SK-N-SH (cell line): Measurements from ENCODE around the gene LSM7. TPM values are rescaled to one million over a fixed set of nuclear protein-coding genes. Genes with fewer than 3 reads are reported as not detected.

Experiments
- CTCF ChIA-PET: fragments of 300-600, 350-600 bp; formaldehyde crosslinking; extraction: SDS; loops from one replicate; lab custom pipeline; 2021; lab: Yijun Ruan, JAX
- POLR2A ChIA-PET: fragments of 350-600 bp; sonication (Branson Sonifier 250); formaldehyde crosslinking; extraction: SDS; loops from one replicate; lab custom pipeline; 2020; ENCODE audit warnings: antibody characterized with exemption, inconsistent platforms; lab: Yijun Ruan, JAX
- DNase-seq: peaks from one replicate; pipeline ENCODE4 v3.0.0; 2012
- H2AFZ ChIP-seq: fragments of 200-600 bp; sonication (generic); 2 replicates; pipeline ENCODE4 v1.8.1; 2016; ENCODE audit warnings: antibody characterized with exemption, mild to moderate bottlenecking, low read depth
- H3F3A ChIP-seq: fragments of 200-600 bp; sonication (generic); replicated peaks from 2 replicates; pipeline ENCODE3; 2016; ENCODE audit warnings: antibody characterized with exemption, mild to moderate bottlenecking; ENCODE audit not compliant: insufficient read depth
- H3K27ac ChIP-seq, 2 experiments: fragments of 200-500 bp in 1 of 2; fragments of 200-600 bp in 1 of 2; sonication (Bioruptor generic) in 1 of 2; sonication (generic), shearing (Covaris generic) in 1 of 2; 2 replicates each; pipeline versions ENCODE4 v1.5.1 to v1.6.1; 2014 to 2016; ENCODE audit warnings: low read depth in 2 of 2, inconsistent platforms in 1 of 2, low read length in 1 of 2, mild to moderate bottlenecking in 1 of 2, mixed read lengths in 1 of 2
- H3K27me3 ChIP-seq: fragments of 200-600 bp; sonication (generic), shearing (Covaris generic); 2 replicates; pipeline ENCODE4 v1.6.1; 2016; ENCODE audit warnings: mixed run types; ENCODE audit not compliant: insufficient read depth
- H3K36me3 ChIP-seq, 2 experiments: fragments of 200-500 bp in 1 of 2; fragments of 200-600 bp in 1 of 2; sonication (Bioruptor generic) in 1 of 2; sonication (generic) in 1 of 2; replicated peaks in 1 of 2; 2 replicates each; pipeline versions ENCODE3 to v1.5.1; 2014 to 2016; ENCODE audit warnings: low read length in 1 of 2, mild to moderate bottlenecking in 1 of 2; ENCODE audit not compliant: insufficient read depth in 2 of 2, control insufficient read depth in 1 of 2
- H3K4me1 ChIP-seq, 2 experiments: fragments of 200-500 bp in 1 of 2; fragments of 200-600 bp in 1 of 2; sonication (Bioruptor generic) in 1 of 2; sonication (generic), shearing (Covaris generic) in 1 of 2; 2 replicates each; pipeline versions ENCODE4 v1.5.1 to v1.6.1; 2014 to 2016; ENCODE audit warnings: low read depth in 1 of 2, low read length in 1 of 2, mixed run types in 1 of 2; ENCODE audit not compliant: insufficient read depth in 2 of 2, control insufficient read depth in 1 of 2
- H3K4me2 ChIP-seq: fragments of 200-600 bp; sonication (generic), shearing (Covaris generic); 2 replicates; pipeline ENCODE4 v1.6.1; 2017; ENCODE audit warnings: mixed run types
- H3K4me3 ChIP-seq, 2 experiments: fragments of 200-500 bp in 1 of 2; fragments of 200-600 bp in 1 of 2; sonication (Bioruptor generic) in 1 of 2; sonication (generic), shearing (Covaris generic) in 1 of 2; 2 replicates each; pipeline versions ENCODE4 v1.5.1 to v1.8.1; 2014 to 2016; ENCODE audit warnings: low read depth in 2 of 2, inconsistent platforms in 1 of 2, low read length in 1 of 2, mild to moderate bottlenecking in 1 of 2, mixed read lengths in 1 of 2, moderate library complexity in 1 of 2
- H3K79me2 ChIP-seq: fragments of 200-600 bp; sonication (generic); 2 replicates; pipeline ENCODE4 v1.8.1; 2017; ENCODE audit warnings: mild to moderate bottlenecking; ENCODE audit not compliant: insufficient read depth
- H3K9ac ChIP-seq: fragments of 200-600 bp; sonication (generic); 2 replicates; pipeline ENCODE4 v1.6.1; 2017; ENCODE audit warnings: mixed run types
- H3K9me2 ChIP-seq: fragments of 200-600 bp; sonication (generic); 2 replicates; pipeline ENCODE4 v1.6.1; 2017; ENCODE audit warnings: mixed run types
- H3K9me3 ChIP-seq: fragments of 200-600 bp; sonication (generic); 2 replicates; pipeline ENCODE4 v1.6.1; 2017; ENCODE audit warnings: mixed run types, mild to moderate bottlenecking, moderate library complexity
- H4K20me1 ChIP-seq: fragments of 200-600 bp; sonication (generic); 2 replicates; pipeline ENCODE4 v1.6.1; 2017; ENCODE audit warnings: mild to moderate bottlenecking, mixed run types; ENCODE audit not compliant: insufficient read depth
- CHD2 ChIP-seq: fragments of 150-350 bp; IDR thresholded peaks from 2 replicates; pipeline ENCODE4 v1.6.1; 2018; ENCODE audit warnings: low read length; ENCODE audit not compliant: partially characterized antibody
- CTCF ChIP-seq: fragments of 200-600 bp; sonication (generic); IDR thresholded peaks from 2 replicates; pipeline ENCODE4 v1.6.1; 2017; ENCODE audit warnings: antibody characterized with exemption, mild to moderate bottlenecking, moderate library complexity
- FOSL2 ChIP-seq: IDR thresholded peaks from 2 replicates; pipeline ENCODE4 v1.4.0; 2012; ENCODE audit warnings: low read depth, mild to moderate bottlenecking, moderate library complexity, borderline replicate concordance
- MAX ChIP-seq: IDR thresholded peaks from 2 replicates; pipeline ENCODE4 v1.4.0; 2012; ENCODE audit warnings: low read depth
- MXI1 ChIP-seq: IDR thresholded peaks from 2 replicates; pipeline ENCODE4 v1.6.1; 2012; ENCODE audit warnings: mild to moderate bottlenecking, low read depth, low read length, improper control_type of control experiment
- RAD21 ChIP-seq: IDR thresholded peaks from 2 replicates; pipeline ENCODE4 v1.6.1; 2012; ENCODE audit warnings: mild to moderate bottlenecking, low read length
- SIN3A ChIP-seq: IDR thresholded peaks from 2 replicates; pipeline ENCODE4 v1.6.1; 2012; ENCODE audit warnings: low read depth, mild to moderate bottlenecking, low read length, moderate library complexity, borderline replicate concordance
- SMC3 ChIP-seq: IDR thresholded peaks from 2 replicates; pipeline ENCODE4 v1.6.1; 2012; ENCODE audit warnings: low read depth, low read length, improper control_type of control experiment
- YY1 ChIP-seq: IDR thresholded peaks from 2 replicates; pipeline ENCODE4 v1.4.0; 2012; ENCODE audit warnings: low read depth, mild to moderate bottlenecking
- WGBS: methylation state at CpG from one replicate; pipeline ENCODE4 v1.1.6; 2017; ENCODE audit warnings: low lambda C conversion rate; 5-methylcytosine and 5-hydroxymethylcytosine counted together
- polyA plus RNA-seq, 3 experiments: library from polyadenylated mRNA; depleted of rRNA; stranded (reverse); fragments of >200 nt; gene quantifications; 2 replicates each; pipeline ENCODE4 v1.2.3, GENCODE V29; 2012
- TF ChIP-seq, protein P1 (sequence below): IDR thresholded peaks from 2 replicates; pipeline ENCODE4 v1.6.1; 2012; ENCODE audit warnings: mild to moderate bottlenecking, low read depth, low read length, moderate library complexity

LSM7 gene
- polyA plus RNA-seq, 1 of the 3 experiments (the other 2 are of a cell fraction), result 1,193 TPM

DNA sequence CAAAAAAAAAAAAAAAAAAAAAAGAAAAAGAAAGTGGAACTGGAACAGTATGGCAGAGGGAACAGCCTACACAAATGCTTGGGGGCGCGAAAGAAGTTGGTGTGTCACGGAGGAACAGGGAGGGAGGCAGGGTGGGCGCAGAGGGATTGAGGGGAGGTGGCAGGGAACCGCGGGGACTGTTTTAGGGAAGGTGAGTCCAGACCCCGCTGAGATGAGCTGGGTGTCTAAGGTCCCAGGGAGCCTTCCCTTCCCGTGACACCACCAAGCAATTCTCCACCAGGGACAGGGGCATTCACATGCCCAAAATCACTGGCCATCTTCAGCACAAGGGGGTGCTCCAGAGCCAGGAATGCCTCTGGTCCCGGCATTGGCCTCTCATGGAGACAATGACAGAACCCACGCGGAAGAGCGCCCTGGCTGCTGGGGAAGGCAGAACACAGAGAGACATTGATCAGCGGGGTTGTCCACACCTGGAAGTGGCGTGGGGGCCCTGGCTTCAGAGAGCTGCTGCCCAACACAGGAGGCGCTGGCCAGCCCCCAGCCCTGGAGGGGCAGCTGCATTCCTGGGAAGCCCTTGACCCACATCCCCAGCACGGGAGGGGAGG is 53.4 kb downstream of the LSM7 start:
- DNase-seq, result peak; percentile 89
- ChIA-PET POLR2A (interaction anchor here (1.0 to 1.9 kb wide), 4 partner anchors 15 to 41 kb away, joined by 3 to 6 read pairs (median 3); no protein-coding TSS in a partner anchor), CTCF (interaction anchor here (0.6 to 11.9 kb wide), 24 partner anchors 8 to 1042 kb away, joined by 3 to 284 read pairs (median 6); partner anchors contain the start of genes LINGO3, LSM7, PLEKHJ1 and SF3A2)
- H3K9me3 ChIP-seq, result no peaks in the 10 kb centered on the region
- 72% methylated on average over 12 of the region's 16 CpGs for WGBS
- peaks cover 57% of the 10 kb centered on the region for H3K79me2 ChIP-seq
- H3K4me2 ChIP-seq, result no peak overlapping the region
- peaks cover 17 to 26% of the 10 kb centered on the region in 2 experiments for H3K36me3 ChIP-seq
- H4K20me1 ChIP-seq, result peaks cover 52% of the 10 kb centered on the region
- H3F3A ChIP-seq, result peaks cover 17% of the 10 kb centered on the region
- H3K9ac ChIP-seq, result no peak overlapping the region
- no peaks in the 10 kb centered on the region for H3K9me2 ChIP-seq
- peak overlapping the region in 1 of 2 experiments; percentile 46; a peak in 2 of 4 replicates for H3K27ac ChIP-seq
- H3K27me3 ChIP-seq, result no peaks in the 10 kb centered on the region
- H2AFZ ChIP-seq, result no peak overlapping the region
- H3K4me1 ChIP-seq, result peaks cover 4 to 28% of the 10 kb centered on the region in 2 experiments; a peak in 1 of 4 replicates
- TF ChIP-seq MAX (0 out of 2 replicates have a peak, but pooled peaks have one; percentile 24), MXI1 (peak; percentile 94), CHD2 (no peak), YY1 (no peak), SIN3A (peak; percentile 65; the same call in 1 of the 2 replicates), CTCF (peak; percentile 59), SMC3 (peak; percentile 88), FOSL2 (no peak), RAD21 (peak; percentile 88)
- TF ChIP-seq, protein P1, sequence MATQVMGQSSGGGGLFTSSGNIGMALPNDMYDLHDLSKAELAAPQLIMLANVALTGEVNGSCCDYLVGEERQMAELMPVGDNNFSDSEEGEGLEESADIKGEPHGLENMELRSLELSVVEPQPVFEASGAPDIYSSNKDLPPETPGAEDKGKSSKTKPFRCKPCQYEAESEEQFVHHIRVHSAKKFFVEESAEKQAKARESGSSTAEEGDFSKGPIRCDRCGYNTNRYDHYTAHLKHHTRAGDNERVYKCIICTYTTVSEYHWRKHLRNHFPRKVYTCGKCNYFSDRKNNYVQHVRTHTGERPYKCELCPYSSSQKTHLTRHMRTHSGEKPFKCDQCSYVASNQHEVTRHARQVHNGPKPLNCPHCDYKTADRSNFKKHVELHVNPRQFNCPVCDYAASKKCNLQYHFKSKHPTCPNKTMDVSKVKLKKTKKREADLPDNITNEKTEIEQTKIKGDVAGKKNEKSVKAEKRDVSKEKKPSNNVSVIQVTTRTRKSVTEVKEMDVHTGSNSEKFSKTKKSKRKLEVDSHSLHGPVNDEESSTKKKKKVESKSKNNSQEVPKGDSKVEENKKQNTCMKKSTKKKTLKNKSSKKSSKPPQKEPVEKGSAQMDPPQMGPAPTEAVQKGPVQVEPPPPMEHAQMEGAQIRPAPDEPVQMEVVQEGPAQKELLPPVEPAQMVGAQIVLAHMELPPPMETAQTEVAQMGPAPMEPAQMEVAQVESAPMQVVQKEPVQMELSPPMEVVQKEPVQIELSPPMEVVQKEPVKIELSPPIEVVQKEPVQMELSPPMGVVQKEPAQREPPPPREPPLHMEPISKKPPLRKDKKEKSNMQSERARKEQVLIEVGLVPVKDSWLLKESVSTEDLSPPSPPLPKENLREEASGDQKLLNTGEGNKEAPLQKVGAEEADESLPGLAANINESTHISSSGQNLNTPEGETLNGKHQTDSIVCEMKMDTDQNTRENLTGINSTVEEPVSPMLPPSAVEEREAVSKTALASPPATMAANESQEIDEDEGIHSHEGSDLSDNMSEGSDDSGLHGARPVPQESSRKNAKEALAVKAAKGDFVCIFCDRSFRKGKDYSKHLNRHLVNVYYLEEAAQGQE, result peak; percentile 61; the same call in 1 of the 2 replicates
- H3K4me3 ChIP-seq, result no peak overlapping the region
